GM18498 (cell line): ENCODE data around the gene KRT77.
"Not testable (repeated sequence)": the region's sequence is repeated elsewhere in the genome, so short reads cannot be mapped to it uniquely, and the experiment has no call there.

ENCODE experiments used
- ATAC-seq: cut with Tn5 transposase; IDR thresholded peaks from one replicate; pipeline ENCODE4 v1.9.1; 2021; ENCODE audit warnings: mild to moderate bottlenecking, moderate library complexity; ENCODE audit not compliant: unreplicated experiment

Gene KRT77

DNA sequence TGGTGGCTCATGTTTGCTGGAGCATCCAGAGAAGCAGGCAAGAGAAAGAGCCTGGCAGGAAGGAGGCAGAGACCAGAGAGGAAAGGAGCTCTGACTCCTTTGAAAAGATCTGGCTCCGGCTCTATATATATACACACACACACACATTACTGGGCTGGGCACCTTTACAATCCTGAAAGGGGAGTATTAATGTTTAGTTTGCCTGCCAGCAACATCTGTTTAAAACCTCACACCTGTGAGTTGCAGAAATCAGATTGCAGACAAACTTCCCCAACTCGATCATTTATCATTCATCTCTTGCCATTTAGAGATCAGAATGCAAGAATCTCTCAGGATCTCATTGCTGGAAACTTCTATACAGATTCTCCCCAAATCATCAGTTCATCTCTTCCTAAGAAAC is at the start of gene KRT77:
KRT77 (minus strand) TSS at position 101 of the 400 bp plus-strand sequence; CDS start at position 11, 90 bp downstream.
- no peak for ATAC-seq

DNA sequence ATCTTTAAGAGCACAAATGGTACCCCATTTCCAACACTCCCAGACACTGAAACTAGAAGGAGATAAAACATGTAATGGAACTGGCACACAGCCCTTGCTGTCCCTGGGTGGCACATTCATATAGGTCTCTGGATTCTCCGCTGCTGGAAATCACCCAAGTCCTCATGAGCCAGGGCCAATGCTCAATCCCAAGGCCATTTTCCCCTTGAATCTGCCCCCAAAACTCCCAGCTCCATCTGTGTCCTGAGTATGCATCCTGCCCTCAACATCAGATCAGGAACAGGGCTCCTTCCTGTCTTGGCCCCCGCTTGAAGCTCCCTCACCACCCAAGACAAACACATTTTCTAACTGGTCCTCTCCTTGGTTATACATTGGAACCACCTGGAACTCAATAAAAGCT is 49.2 kb upstream of the KRT77 start:
- ATAC-seq: no peak

DNA sequence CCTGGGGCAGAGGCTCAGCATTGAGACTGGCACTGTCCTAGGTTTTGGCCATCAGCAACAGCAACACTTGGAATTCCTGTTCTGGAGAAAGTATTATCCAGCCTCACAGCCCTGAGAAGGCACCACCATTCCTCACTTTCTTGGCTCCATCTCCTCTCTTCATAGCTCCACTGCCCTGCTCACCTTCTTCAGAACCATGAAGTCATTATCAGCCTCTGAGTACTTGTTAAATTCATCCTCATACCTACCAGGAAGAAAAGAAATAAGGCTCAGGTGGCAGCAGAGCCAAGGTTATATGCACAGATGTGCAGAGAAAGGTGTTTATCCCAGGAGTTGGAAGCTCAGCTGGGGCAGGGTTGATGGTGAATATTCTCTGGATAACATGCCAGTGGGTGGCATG is 48.5 kb upstream of the KRT77 start:
- ATAC-seq: no peak

DNA sequence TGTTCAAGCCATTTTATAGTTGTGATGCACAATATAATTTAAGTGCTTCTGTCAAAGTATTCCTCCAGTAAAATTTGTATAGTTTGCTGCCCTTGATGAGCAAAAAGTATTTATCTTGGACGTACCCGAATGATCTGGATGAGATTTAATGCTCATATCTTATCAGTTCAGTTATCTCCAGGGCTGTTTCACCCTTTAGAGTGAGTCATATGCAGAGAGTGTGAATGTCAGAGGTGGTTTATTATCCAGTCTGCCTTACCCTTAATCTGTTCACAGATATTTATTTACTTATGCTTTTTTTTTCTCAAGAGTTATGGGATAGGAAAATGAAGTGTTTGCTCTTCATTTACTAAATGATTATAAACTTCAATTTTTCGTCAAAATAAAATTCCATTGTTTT is 47.2 kb upstream of the KRT77 start:
- ATAC-seq: not testable (repeated sequence)

DNA sequence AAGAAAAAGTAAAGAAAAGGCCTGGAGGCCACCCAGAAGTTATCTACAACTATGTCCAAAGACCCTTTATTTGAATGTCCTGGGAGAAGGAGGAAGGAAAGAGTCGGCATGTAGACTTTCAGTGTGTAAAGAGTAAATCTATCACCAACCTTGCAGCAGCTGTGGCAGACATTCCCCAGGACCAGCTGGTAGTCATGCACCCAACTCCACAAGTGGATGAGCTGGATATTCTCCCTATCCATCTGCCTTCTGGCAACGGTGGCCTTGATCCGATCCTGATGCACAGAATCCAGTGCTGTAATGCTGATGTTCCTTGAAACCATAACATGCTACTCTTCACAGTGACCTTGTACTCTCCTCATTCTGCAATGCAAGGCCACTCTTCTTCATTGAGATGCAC is 46.5 kb upstream of the KRT77 start:
- no peak for ATAC-seq

DNA sequence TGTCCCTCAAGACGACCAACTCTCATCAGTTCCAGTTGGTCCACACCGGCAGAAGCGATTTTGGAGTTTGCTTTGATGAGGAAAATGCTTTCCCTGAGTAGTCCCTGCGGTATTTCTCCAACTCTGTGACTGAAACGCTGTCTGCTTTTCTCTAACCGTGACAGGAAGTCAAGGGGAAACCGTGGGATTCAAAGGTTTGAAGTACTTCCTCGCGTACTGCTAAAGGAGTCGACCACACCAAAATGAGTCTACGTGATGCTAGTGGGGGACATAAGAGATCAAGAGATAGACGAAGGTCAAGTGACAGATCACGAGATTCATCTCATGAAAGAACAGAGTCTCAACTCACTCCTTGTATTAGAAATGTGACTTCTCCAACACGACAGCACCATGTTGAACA is 45.3 kb upstream of the KRT77 start:
- no peak for ATAC-seq

DNA sequence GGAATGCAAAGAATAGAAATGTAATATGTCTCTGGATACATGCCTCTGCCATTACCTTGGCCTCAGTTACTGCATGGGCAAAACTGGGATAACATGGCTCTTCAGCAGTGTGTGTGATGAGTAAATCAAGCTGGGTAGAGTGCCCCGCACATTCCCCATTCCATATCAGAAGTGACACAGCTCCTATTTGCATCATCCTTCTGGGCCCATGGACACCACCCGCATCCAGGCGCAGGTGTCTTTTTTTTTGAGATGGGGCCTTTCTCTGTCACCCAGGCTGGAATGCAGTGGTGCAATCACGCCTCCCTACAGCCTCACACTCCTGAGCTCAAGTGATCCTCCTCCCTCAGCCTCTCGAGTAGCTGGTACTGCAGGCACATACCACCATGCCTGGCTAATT is 42.2 kb upstream of the KRT77 start:
- ATAC-seq: no peak

DNA sequence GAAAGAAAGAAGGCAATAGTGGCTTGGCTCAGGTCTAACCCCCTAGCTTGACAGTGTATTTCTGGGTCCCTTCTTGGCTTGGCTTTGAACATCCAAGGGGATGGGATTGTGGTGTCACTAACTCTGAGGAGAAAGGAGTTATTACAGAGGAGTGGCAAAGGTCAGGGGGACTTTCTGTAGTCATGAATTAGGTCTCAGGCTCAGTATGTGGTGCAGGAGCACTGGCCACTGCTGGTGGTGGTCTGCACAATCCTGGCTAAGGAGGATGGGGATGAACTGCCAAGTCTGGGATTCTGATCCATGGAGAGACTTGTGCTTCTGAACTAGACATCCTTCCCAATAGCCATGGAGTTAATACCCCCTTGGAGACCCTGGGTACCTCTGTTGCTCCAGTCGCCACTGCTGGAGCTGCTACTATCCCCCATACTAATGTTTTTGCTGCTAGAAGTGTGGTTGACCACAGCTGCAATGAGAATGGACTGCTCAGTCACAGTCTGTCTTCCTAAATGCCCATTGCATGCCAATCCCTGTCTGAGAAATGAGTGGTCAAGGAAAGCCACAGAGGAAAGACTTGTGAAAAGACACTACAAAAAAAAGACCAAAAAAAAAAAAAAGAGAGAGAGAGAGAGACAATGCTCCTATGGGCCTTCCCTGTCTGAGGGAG is 41.3 kb upstream of the KRT77 start:
- ATAC-seq: no peak

DNA sequence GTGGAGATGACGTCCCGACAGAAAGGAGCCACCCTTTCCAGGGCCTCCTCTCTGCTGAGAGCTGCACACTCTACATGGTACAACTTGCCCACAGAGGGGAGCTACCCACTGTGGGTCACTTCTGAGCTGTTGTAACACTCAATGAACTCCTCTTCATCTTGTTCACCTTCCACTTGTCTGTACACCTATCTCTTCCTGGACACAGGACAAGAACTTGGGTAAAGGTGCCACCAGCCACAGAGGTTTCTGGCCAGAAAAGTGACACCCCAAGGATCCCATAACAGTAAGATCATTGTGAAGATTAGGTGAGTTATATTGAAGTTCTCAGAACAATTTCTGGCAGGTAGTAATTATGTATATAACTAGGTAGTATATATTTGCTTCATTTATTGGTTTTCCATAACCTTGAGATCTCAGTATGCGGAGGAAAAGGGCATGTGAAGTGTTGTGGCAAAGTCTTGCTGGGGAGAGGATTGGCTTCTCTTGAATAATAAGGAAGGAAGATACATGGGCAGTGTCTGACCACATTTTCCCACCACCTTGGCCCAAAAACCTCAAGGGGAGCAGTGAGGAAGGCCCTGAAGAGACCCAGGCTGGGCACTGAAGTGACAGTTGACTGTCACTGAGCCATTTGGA is 39.6 kb upstream of the KRT77 start:
- no peak for ATAC-seq

DNA sequence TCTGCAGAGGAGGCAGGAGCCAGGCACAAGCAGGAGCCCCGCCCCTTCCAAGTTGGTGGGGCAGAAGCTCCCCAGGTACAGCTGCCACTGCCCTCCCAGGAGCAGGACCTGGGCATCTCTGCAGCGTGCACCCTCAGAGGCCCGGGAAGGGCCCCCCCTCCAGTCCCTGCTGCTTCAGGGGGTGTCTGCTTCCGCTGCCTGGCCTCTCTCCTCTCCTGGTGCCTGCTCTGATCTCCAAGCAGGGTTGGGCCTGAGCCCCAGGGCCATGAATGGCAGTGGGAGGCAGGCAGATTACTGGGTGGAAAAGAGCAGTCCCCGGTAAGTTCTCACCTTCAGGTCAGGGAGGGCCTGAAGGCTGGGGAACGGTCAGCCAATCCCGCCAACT is 38.9 kb upstream of the KRT77 start:
- no peak for ATAC-seq

DNA sequence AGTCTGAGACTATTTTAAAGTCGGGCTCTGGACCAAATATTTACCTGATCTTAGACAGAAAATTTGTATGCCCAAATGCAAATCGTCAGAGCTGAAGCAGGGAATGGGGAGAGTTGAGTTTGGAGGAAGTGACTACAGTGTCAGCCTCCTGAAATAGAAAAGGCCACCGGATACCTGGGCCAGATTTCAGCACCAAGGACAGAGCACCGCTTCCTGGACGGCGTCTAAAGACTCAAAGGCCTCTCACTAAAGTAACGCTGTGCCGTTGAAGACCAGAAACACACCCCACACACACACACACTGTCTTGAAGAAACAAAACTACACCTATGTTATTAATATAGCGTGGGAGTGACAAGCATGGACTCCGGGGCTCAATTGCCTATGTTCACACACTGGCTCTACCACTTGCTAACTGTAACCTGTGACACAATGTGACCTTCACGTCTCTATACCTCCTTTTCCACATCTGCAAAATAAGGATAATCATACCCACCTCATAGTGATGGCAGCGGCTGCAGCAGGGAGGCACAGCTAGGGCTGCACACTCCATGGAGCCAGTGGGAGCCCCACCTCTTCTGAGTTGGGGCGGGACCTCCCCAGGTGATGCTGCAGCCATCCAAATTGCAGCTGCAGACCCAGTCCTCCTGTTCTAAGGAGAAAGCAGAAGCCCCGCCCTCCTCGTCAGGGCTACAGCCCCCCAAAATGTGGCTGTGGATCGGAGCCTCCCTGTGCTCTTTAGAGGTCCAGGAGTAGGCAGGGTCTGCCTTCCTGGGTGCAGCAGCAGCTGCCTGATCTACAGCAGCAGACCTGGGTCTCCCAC is 38.3 kb upstream of the KRT77 start:
- ATAC-seq: no peak

DNA sequence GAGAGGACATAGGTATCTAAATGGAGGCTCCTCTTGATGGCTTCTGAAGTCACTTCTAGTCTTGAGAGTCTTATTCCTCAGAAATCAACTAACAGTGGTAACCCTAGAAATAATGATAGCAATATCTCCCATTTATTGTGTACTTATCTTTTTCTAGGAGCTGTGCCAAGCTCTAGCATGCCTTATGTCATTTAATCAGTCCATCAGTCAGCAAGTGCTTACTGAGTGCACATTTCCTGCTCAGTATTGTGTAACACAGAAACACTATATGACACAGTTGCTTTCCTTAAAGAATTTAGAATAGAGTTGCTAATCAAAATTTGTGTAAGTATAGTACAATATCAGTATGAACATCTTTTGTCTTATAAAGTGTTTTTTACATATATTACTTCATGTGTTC is 37.3 kb upstream of the KRT77 start:
- ATAC-seq: no peak

DNA sequence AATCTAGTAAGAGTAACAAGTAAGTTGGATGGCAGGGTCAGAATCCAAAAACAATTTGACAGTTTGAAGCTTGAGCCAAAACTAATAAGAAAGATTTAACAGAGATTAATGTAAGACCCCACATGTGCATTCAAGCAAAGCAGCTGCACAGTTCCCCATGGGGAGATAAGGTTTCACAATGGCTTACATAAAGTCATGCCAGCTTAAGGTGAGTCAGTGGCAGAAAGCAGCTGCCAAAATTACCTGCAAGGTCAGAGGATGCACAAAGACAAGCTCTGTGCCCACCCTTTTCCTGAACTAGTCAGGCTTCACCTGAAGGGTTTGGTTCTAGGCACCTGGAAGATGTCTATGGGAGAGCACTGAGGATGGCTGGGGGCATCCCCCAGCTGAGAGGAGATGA is 36.6 kb upstream of the KRT77 start:
- ATAC-seq: no peak

DNA sequence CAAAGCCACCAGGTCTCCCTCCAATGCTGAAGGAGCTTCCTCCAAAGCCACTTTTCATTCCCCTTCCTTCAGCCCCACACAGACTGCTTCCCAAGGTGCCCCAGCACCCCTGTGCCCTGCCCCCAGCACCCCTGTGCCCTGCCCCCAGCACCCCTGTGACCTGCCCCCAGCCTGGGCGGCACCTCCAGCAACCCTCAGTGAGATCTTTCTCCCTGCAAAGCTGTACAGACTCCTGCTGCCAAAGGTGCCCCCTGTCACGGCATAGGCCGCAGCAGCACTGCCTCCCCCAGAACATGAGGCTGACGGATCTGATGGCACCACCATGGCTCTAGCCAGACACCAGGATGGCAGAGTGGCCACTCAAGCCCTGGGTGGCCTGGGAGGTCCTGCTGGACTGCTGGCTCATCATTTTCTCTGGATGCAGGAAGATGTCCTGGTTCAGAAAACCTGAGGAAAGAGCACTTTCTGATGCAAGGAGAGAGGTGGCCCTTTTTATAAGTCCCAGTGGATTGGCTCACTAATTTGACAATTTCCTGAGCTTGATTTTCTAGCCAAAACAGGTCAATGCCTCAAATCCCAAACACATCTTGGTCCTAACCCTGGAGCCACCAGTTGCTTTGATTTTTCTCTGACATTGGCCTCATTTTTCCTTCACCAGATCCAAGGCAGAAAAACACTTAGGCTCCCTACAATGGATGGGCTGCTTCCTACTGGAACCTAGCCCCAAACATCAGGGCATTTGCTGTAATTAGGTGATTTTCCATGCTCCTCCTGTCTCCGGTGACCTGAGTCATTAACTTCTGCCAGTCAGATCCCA is 32.7 kb upstream of the KRT77 start:
- no peak for ATAC-seq

DNA sequence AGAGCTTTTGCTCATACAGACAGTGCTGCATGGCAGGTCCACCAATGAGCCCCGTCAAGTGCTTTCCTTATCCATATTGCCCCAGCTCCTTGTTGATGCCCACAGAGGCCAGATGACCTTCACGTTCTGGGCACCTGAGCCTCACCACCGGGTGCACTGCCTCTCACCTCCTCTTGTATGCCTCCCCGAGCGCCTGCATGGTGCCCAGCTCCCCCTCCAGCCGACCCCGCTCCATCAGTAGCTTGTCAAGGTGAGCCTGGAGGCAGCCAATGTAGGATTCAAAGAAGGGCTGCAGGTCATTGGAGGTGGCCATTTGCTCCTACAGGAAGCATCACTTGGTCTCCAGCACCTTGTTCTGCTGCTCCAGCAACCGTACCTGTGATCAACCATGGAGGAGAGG is 31.8 kb upstream of the KRT77 start:
- ATAC-seq: no peak

DNA sequence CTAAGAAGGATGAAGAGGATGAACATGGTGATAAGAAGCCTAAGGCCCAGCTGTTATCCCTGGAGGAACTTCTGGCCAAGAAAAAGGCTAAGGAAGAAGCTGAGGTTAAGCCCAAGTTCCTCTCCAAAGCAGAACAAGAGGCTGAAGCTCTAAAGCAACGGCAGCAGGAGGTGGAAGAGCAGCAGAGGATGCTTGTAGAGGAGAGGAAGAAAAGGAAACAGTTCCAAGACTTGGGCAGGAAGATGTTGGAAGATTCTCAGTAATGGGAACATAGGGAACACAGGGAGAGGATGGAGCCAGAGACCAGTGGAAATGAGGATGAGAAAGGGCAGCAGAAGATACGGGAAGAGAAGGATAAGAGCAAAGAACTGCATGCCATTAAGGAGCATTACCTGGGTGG is 27.5 kb upstream of the KRT77 start:
- ATAC-seq: no peak

DNA sequence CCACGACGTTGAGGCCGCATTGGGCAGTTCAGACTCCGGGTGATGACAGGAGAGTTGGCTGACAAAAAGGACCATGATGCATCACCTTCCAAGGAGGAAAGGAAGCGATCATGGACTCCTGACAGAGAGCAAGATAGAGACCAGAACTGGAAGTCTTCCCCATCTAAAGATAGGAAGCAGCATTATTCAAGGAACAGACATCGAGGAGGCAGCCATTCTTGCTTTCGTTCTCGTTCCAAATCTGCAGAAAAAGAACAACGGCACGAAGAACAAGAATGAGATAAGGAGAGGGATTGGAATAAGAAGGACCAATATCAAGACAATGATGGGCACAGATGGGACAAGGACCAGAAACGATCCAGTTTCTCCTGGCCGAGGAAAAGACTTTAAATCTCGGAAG is 27.1 kb upstream of the KRT77 start:
- no peak for ATAC-seq

DNA sequence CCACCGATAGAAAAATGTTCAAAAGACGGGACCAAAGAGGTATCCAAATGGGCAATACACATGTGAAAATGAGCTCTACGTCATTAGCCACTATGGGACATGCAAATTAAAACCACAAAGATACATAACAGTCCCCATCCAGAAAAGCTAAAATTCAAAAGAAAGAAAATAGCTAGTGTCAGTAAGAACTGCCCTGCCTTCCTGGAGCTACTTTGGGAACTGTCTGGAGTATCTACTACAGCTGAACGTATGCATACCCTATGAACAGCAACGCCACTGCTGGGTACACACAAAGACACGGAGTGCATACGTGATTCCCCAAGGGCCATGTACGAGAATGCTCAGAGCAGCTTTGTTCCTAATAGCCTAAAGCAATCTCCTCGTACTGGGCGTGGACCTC is 25.8 kb upstream of the KRT77 start:
- ATAC-seq: no peak

DNA sequence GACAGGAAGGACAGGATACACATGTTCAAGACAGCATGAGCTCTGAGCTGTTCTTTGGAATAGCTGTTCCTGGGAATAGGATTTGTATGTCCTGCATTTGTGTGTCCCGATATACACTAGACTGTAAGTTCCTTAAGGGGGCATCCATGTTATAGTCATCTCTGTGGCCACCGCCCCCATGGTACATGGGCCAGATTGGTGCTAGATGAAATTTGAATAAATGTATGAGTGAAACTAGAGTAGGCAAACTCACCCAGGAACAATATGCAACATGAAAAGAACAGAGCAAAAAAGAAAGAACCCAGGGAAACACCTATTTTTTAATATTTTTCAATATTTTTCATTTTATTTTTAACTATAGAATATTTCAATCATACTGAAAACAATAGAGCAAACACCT is 25.1 kb upstream of the KRT77 start:
- ATAC-seq: no peak

DNA sequence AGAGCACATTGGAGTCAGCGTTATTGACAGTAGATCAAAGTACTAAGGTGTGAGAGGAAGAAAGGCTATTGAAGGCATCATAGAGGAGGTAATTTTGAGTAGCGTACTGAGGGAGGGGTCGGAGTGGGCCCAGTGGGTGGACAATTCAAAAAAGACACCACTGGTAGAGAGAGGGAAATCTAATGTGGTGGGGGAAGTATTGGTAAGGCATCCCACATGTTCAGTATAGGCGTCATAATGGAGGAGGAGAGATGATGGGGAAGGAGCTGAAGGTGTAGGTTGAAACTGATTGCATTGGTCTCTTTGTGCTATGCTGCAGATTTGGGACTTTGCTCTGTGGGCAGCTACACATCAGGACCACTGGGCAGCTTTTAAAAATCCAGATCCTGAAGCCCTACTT is 23.7 kb upstream of the KRT77 start:
- no peak for ATAC-seq

DNA sequence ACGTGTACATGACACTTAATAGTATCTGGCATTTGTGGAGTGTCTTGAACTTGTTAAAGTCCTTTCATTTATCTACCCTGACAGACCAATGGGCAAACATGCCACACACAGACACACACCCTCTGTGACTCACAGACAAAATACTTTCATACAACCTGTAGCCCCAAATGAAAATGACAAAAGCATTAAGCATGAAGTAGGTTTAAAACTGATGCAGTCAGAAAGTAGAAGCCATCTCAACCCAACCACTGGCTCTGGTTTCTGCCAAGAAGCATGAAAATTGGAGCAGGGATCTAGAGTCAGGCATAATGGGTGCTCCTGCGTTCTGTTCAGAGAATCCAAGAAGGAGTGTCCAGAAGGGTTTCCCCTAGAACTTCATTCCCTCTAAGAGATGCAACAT is 23.1 kb upstream of the KRT77 start:
- ATAC-seq: no peak
